ENCODE results near the gene SF1.

SF1 gene

GRCh38 chr11:64777449-64778222, 706 bp downstream of the SF1 start:
- peak; percentile 95 for DNase-seq

- no peak for DNase-seq
Observed at GRCh38 chr11:64776875-64777274, 1.5 kb downstream of the SF1 start.

GRCh38 chr11:64776425-64776824, 1.9 kb downstream of the SF1 start:
- no peak for DNase-seq

- no peak for DNase-seq
Observed at GRCh38 chr11:64774144-64774543, 4.2 kb downstream of the SF1 start.

- no peak for DNase-seq
Observed at GRCh38 chr11:64772303-64773018, 5.9 kb downstream of the SF1 start.

- no peak for DNase-seq
Observed at GRCh38 chr11:64771861-64772260, 6.5 kb downstream of the SF1 start.

- no peak for DNase-seq
Observed at GRCh38 chr11:64770120-64770519, 8.2 kb downstream of the SF1 start.

- DNase-seq = no peak
Observed at GRCh38 chr11:64769283-64769682, 9.1 kb downstream of the SF1 start.

GRCh38 chr11:64768300-64768694, 10.0 kb downstream of the SF1 start:
- no peak for DNase-seq

GRCh38 chr11:64767344-64768299, 10.7 kb downstream of the SF1 start:
- peak; percentile 59 for DNase-seq

GRCh38 chr11:64766881-64767280, 11.5 kb downstream of the SF1 start:
- DNase-seq = no peak

- DNase-seq = no peak
Observed at GRCh38 chr11:64765851-64766665, 12.3 kb downstream of the SF1 start.

GRCh38 chr11:64765291-64765850, 13.0 kb downstream of the SF1 start:
- DNase-seq = no peak

GRCh38 chr11:64764753-64765152, 13.6 kb downstream of the SF1 start:
- DNase-seq = no peak

GRCh38 chr11:64764040-64764611, 14.2 kb downstream of the SF1 start:
- no peak for DNase-seq

GRCh38 chr11:64763526-64764039, 14.8 kb downstream of the SF1 start:
- no peak for DNase-seq

- no peak for DNase-seq
Observed at GRCh38 chr11:64762674-64763525, 15.4 kb downstream of the SF1 start.

GRCh38 chr11:64762277-64762673, 16.1 kb downstream of the SF1 start:
- DNase-seq = no peak

GRCh38 chr11:64760759-64761420, 17.5 kb downstream of the SF1 start:
- DNase-seq = no peak

Measured in RPMI8226 (cell line).